T-helper 1 cell treated with Interleukin-12 subunit alpha and Interleukin-12 subunit beta and Interleukin-4 antibody, amounts not matched to agents 30 μg/mL and 1 μg/mL, for 36 hours (primary cell): ENCODE measurements around the gene LZTS3.
"Not testable (repeated sequence)": the region's sequence is repeated elsewhere in the genome, so short reads cannot be mapped to it uniquely, and the experiment has no call there.

Experiments used
- H3K27ac Mint-ChIP-seq: one replicate; pipeline ENCODE4 v1.8.0; 2021; ENCODE audit warnings: mild to moderate bottlenecking, mixed read lengths
- H3K27me3 Mint-ChIP-seq: one replicate; pipeline ENCODE4 v1.8.0; 2021; ENCODE audit warnings: low read depth, mixed read lengths
- H3K36me3 Mint-ChIP-seq: one replicate; pipeline ENCODE4 v1.8.0; 2021; ENCODE audit warnings: low read depth, mixed read lengths
- H3K4me1 Mint-ChIP-seq: one replicate; pipeline ENCODE4 v1.8.0; 2021; ENCODE audit warnings: low read depth, mixed read lengths
- H3K4me3 Mint-ChIP-seq: one replicate; pipeline ENCODE4 v1.8.0; 2021; ENCODE audit warnings: mild to moderate bottlenecking, moderate library complexity, mixed read lengths
- H3K9me3 Mint-ChIP-seq: one replicate; pipeline ENCODE4 v1.8.0; 2021; ENCODE audit warnings: mixed read lengths

Gene LZTS3

GRCh38 chr20:3199976-3200755 lies 26.8 kb upstream of the LZTS3 start:
- H3K27ac Mint-ChIP-seq: no peak overlapping the region
- H3K9me3 Mint-ChIP-seq: no peaks in the 10 kb centered on the region
- peaks cover 12% of the 10 kb centered on the region for H3K4me1 Mint-ChIP-seq
- H3K27me3 Mint-ChIP-seq: no peaks in the 10 kb centered on the region
- no peak overlapping the region for H3K4me3 Mint-ChIP-seq
- H3K36me3 Mint-ChIP-seq: peaks cover 34% of the 10 kb centered on the region

DNA sequence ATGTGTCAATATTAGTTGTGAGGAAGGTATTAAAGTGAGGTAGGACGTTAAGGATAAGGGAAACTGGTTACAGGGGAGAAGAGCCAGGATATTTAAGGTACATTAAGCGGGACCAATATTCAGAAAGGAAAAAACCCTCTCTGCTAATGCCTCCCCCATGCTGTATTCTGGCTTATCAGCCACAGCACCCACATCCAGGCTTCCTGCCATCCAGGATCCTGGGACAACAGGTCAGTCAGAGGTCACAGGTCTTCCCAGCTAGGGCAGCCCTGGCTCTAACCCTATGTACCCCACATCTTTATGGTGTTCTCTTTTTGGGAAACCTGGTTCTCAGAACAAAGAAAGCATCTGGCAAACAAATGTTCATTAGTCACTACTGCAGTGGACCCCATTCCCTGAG lies 25.9 kb upstream of the LZTS3 start:
- Mint-ChIP-seq H3K4me3 (no peak overlapping the region), H3K36me3 (peaks cover 35% of the 10 kb centered on the region), H3K27ac (no peak overlapping the region), H3K4me1 (peaks cover 10% of the 10 kb centered on the region), H3K9me3 (no peaks in the 10 kb centered on the region), H3K27me3 (no peaks in the 10 kb centered on the region)

- Mint-ChIP-seq H3K27ac (no peak overlapping the region), H3K9me3 (no peaks in the 10 kb centered on the region), H3K4me1 (peaks cover 4% of the 10 kb centered on the region), H3K36me3 (peaks cover 52% of the 10 kb centered on the region), H3K27me3 (no peaks in the 10 kb centered on the region), H3K4me3 (no peak overlapping the region)
These were observed 22.4 kb upstream of the LZTS3 start for GRCh38 chr20:3195590-3196237.

GRCh38 chr20:3194617-3195280 lies 21.4 kb upstream of the LZTS3 start:
- no peaks in the 10 kb centered on the region for H3K9me3 Mint-ChIP-seq
- H3K36me3 Mint-ChIP-seq: peaks cover 48% of the 10 kb centered on the region
- no peak overlapping the region for H3K27ac Mint-ChIP-seq
- H3K27me3 Mint-ChIP-seq: no peaks in the 10 kb centered on the region
- H3K4me1 Mint-ChIP-seq: peaks cover 4% of the 10 kb centered on the region
- no peak overlapping the region for H3K4me3 Mint-ChIP-seq

- peaks cover 46% of the 10 kb centered on the region for H3K36me3 Mint-ChIP-seq
- no peaks in the 10 kb centered on the region for H3K27me3 Mint-ChIP-seq
- no peak overlapping the region for H3K4me3 Mint-ChIP-seq
- no peak overlapping the region for H3K27ac Mint-ChIP-seq
- H3K4me1 Mint-ChIP-seq: peaks cover 3% of the 10 kb centered on the region
- no peaks in the 10 kb centered on the region for H3K9me3 Mint-ChIP-seq
These were observed 20.7 kb upstream of the LZTS3 start for GRCh38 chr20:3193806-3194616.

GRCh38 chr20:3192226-3193015 lies 19.1 kb upstream of the LZTS3 start:
- Mint-ChIP-seq H3K27me3 (no peaks in the 10 kb centered on the region), H3K36me3 (peaks cover 39% of the 10 kb centered on the region), H3K4me3 (no peak overlapping the region), H3K27ac (no peak overlapping the region), H3K9me3 (no peaks in the 10 kb centered on the region), H3K4me1 (peaks cover 3% of the 10 kb centered on the region)

DNA sequence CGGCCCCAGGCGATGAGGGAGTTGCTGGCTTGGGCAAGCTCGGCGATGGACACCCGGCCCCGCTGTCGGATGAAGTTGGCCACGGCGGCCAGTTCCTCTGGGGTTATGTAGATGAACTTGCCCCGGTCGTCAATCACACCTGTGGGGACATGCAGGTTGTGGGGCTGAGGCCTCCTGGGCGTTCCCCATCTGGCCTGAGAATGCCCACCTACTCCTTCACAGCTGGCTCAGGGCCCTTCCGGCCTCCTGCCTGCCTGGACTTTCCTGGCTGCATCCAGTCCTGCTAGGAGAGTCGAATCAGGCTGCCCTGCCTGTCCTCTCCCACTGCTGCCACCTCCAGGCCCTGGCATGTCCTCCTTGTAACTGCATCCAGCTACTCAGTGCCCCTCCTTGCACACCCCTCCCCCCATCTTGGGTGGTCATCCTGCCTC lies 17.3 kb upstream of the LZTS3 start:
- Mint-ChIP-seq H3K4me3 (no peak overlapping the region), H3K36me3 (peaks cover 31% of the 10 kb centered on the region), H3K9me3 (no peaks in the 10 kb centered on the region), H3K27ac (no peak overlapping the region), H3K27me3 (no peaks in the 10 kb centered on the region), H3K4me1 (peaks cover 2% of the 10 kb centered on the region)

GRCh38 chr20:3189561-3190131 lies 16.3 kb upstream of the LZTS3 start:
- no peaks in the 10 kb centered on the region for H3K27me3 Mint-ChIP-seq
- peaks cover 25% of the 10 kb centered on the region for H3K36me3 Mint-ChIP-seq
- no peak overlapping the region for H3K4me3 Mint-ChIP-seq
- H3K27ac Mint-ChIP-seq: peak overlapping the region; percentile 65
- H3K9me3 Mint-ChIP-seq: no peaks in the 10 kb centered on the region
- no peaks in the 10 kb centered on the region for H3K4me1 Mint-ChIP-seq

DNA sequence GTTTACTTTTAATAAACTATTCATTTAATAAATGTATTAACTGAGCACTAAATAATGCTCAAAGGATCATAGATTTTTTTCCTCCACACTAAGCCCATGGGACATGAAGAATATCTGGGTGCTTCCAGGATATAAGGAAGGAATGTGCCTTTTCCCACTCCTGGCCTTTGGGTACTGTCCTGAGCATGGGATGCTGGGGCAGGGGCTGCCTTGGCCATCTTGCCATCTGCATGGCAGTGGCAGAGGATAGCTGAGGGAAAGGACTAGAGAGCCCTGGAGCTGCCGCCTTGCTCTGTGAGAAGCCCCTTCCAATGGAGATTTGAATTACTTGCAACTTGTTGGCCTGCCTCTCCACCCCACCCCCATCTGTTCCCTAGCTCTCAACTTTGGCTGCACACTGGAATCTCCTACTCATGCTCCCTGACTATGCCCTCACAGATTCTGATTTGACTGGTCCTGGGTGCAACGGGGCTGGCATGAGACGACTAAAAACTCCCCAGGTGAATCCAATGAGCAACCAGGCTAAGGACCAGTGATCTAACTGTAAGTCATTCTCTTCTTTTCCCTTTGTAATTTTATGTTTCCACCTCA lies 15.6 kb upstream of the LZTS3 start:
- Mint-ChIP-seq H3K9me3 (no peaks in the 10 kb centered on the region), H3K36me3 (peaks cover 25% of the 10 kb centered on the region), H3K4me1 (no peaks in the 10 kb centered on the region), H3K27ac (peak overlapping the region; percentile 26), H3K27me3 (no peaks in the 10 kb centered on the region), H3K4me3 (no peak overlapping the region)

- not testable (repeated sequence) for H3K27me3 Mint-ChIP-seq, H3K4me3 Mint-ChIP-seq, H3K4me1 Mint-ChIP-seq, H3K27ac Mint-ChIP-seq, H3K9me3 Mint-ChIP-seq
- peaks cover 23% of the 10 kb centered on the region for H3K36me3 Mint-ChIP-seq
These were observed 14.5 kb upstream of the LZTS3 start for GRCh38 chr20:3187861-3188260.

- Mint-ChIP-seq H3K27me3 (no peaks in the 10 kb centered on the region), H3K9me3 (no peaks in the 10 kb centered on the region), H3K4me3 (no peak overlapping the region), H3K4me1 (no peaks in the 10 kb centered on the region), H3K27ac (no peak overlapping the region), H3K36me3 (no peaks in the 10 kb centered on the region)
These were observed 10.7 kb upstream of the LZTS3 start for GRCh38 chr20:3183896-3184612.

DNA sequence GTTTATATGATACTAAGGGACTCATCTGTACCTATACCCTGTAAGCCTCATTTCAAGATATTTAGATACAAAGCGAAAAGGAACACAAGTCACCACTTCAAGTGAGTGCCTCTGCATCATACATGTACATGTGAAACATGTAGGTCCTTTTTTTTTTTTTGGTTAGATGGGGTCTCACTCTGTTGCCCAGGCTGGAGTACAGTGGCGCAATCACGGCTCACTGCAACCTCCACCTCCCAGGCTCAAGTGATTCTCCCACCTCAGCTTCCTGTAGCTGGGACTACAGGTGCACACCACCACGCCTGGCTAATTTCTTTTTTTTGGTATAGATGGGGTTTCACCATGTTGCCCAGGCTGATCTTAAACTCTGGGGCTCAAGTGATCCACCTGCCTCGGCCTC lies 9.1 kb upstream of the LZTS3 start:
- not testable (repeated sequence) for H3K4me3 Mint-ChIP-seq, H3K36me3 Mint-ChIP-seq, H3K27ac Mint-ChIP-seq, H3K9me3 Mint-ChIP-seq, H3K4me1 Mint-ChIP-seq, H3K27me3 Mint-ChIP-seq

- H3K9me3 Mint-ChIP-seq: no peaks in the 10 kb centered on the region
- no peak overlapping the region for H3K27ac Mint-ChIP-seq
- H3K36me3 Mint-ChIP-seq: no peaks in the 10 kb centered on the region
- no peaks in the 10 kb centered on the region for H3K4me1 Mint-ChIP-seq
- H3K27me3 Mint-ChIP-seq: no peaks in the 10 kb centered on the region
- H3K4me3 Mint-ChIP-seq: no peak overlapping the region
These were observed 7.9 kb upstream of the LZTS3 start for GRCh38 chr20:3181270-3181669.
